Upper lobe of left lung (tissue), 4 donors: ENCODE results near the gene SERPINE3.

Experiments
- EP300 ChIP-seq, 4 donors: sonication (generic); formaldehyde crosslinking; IDR thresholded peaks; one replicate each; pipeline ENCODE4 v1.5.1; 2017; ENCODE audit warnings: antibody characterized with exemption in 4 of 4, control low read depth in 2 of 4
- POLR2AphosphoS5 ChIP-seq, 2 donors: sonication (generic); formaldehyde crosslinking; IDR thresholded peaks; one replicate each; pipeline ENCODE4 v1.5.1; 2017; ENCODE audit warnings: antibody characterized with exemption in 2 of 2
- TF ChIP-seq, protein P1 (sequence below), 6 experiments: fragments of 450-650 bp in 4 of 6; fragments of 200-600 bp in 2 of 6; sonication (generic) in 2 of 6; IDR thresholded peaks; one replicate each; pipeline ENCODE4 v1.5.1; 2016 to 2019; ENCODE audit warnings: antibody characterized with exemption in 6 of 6

- TF ChIP-seq, protein P1, sequence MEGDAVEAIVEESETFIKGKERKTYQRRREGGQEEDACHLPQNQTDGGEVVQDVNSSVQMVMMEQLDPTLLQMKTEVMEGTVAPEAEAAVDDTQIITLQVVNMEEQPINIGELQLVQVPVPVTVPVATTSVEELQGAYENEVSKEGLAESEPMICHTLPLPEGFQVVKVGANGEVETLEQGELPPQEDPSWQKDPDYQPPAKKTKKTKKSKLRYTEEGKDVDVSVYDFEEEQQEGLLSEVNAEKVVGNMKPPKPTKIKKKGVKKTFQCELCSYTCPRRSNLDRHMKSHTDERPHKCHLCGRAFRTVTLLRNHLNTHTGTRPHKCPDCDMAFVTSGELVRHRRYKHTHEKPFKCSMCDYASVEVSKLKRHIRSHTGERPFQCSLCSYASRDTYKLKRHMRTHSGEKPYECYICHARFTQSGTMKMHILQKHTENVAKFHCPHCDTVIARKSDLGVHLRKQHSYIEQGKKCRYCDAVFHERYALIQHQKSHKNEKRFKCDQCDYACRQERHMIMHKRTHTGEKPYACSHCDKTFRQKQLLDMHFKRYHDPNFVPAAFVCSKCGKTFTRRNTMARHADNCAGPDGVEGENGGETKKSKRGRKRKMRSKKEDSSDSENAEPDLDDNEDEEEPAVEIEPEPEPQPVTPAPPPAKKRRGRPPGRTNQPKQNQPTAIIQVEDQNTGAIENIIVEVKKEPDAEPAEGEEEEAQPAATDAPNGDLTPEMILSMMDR (IDR thresholded peaks at IDR 0.05), result no peak
- TF ChIP-seq EP300 (IDR thresholded peaks at IDR 0.05) (no peak), POLR2AphosphoS5 (IDR thresholded peaks at IDR 0.05) (no peak)
These were observed 21.0 kb downstream of the SERPINE3 start for GRCh38 chr13:51360489-51360888.
